Measurements from ENCODE around the gene CSRNP3.

The CSRNP3 gene

DNA sequence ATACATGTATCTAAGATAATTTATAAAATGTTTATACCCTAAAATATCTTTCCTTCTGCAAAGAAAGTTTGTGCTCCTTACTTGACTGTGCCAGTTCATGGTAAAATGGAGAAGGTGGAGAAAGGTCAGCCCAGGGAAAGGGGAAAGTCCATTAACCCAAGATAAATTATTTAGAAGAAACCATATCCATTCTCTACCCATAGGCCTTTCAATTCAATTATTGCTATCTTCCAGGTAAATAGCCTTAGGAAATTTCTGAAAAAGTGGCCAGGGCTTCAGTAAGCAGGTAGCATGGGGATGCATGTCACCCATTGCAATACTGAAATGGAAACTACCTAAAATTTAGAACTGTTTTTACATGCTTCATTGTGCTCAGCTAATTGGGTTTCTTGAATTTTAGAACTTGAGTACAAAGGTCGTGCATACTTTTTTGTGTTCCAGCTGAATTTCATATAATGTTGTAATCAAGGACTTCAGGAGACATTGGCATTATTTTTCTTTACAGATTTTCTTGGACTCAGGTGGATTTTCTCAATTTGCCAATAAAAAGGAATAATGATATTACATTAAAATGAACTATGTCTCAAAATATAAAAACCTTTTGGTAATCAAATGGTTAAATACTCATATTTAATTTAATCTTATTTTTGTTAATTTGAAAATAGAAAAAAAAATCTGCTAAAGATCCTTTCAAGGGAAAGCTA, 124.9 kb downstream of the CSRNP3 start:
- DNase-seq: no peak

DNA sequence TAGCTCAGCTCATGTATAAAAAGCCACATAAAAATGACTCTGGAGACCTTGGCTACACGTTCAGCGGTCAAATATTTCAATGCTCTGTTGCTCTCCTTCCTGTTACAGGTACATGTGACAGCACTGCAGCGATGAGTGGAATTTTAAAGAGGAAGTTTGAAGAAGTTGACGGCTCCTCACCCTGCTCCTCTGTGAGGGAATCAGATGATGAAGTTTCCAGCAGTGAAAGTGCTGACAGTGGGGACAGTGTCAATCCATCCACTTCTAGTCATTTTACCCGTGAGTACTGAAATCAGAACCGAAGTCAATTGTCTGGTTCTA, 125.4 kb downstream of the CSRNP3 start:
- no peak for DNase-seq

DNA sequence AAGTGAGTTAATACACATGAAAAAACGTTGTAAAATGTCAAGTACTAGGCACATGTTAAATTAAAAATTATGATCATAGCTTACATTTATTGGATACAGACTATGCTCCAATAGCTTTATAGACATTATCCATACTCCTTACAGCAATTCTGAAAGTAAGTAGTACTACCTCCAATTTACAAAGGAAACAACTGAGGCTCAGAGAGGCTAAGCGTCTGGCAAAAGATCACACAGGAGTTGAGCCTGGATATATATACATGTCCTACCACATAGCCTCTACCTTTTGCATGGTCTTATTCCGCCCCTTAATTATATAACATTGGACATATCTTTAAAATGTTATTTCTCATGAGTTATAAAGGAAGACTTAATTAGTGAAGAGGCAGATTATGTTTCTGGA, 127.3 kb downstream of the CSRNP3 start:
- no peak for DNase-seq

DNA sequence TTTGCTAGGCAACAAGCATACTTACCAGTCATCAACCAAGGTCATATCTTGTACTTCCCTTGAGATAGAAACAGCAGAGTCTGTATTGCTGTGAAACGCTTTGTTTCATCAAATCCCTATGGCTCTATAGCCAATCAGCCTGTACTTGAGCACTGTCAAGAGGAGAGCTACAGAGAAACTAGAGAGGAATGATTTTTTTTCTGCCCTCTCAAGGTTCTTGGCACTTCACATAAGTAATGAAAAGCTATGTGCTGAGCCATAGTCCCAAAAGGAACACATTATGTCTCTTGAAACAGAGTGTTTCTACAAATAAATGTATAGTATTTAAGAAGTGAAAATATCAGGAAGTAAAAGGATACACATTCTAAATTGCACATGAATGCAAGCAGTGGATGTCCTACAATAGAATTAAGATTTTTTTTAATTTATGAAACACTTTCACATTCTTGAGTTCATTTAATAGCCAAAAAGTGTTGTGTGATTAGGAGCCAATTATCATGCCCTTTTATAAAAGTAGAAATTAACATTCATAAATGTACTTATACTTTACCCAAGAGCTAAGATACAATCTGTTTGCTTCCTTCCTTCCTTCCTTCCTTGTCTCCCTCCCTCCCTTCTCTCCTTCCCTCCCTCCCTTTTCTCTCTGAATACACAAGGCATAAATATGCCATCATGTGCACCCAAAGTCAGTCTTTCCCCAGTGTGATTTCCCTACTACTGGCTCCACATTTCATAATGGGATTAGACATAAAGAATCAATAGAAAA, 131.8 kb downstream of the CSRNP3 start:
- no peak for DNase-seq

DNA sequence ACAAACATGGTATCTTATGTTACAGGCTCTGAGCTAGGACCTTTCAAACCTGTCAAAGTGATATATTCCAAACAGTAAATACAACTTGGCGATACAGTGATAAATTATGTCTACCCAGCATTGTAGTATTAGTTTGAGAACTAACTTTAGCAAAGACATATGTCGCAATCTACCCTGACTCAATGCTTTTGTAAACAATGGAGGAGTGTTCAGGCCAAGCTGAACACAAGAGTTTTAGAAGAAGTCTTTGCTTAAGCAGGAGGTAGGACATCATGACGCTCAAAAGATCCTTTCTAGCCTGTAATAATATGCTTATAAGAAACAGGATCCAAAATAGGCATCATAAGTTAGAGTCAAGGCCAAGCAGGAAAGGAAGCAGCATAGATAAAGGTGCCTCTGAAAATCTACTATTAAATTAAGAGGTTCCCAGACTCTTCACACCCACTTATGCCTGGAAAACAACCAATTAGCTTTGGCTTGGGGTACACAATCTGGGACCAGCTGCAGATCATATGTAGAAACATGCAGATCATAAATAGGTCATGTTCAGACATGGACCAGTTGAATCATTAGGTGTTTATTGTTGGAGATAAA, 132.5 kb downstream of the CSRNP3 start:
- DNase-seq: no peak

DNA sequence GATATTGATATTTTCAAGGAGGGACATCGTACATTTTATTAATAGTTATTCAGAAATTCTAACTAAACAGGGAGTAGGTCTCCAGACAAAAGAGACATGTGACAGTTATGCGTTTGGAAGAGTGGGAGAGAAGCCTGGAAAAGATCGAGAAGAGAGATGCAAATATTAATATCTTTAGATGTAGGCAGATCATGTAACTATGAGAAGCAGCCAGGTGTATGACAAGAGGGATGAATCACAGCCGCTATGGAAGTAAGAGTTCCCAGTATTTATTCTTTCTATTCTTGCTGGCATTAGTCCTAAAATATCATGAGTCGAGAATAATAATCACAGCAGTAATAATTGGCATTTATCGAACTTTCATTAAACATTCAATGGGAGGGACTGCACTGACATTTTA, 140.2 kb downstream of the CSRNP3 start:
- DNase-seq: no peak

DNA sequence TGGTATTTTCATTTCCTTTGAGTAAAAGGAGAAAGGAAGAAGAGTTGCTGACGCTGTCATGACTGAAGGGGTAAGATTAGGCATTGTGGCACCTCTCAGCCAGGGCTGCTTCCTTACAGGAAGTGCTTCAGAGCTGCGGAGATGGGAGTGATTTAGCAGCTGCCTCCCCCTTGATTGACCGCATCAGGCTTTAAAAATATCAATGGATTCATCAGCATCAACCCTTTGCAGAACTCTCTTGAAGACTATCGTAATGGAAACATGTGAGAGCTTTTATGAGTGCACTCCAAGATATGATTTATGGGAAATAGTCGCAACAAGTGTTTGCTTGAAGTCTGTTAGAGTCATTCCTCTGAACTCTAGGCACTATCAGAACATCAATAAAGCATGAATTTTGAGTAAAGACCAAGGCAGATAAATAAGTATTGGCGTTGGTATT, 141.1 kb downstream of the CSRNP3 start:
- DNase-seq: no peak

DNA sequence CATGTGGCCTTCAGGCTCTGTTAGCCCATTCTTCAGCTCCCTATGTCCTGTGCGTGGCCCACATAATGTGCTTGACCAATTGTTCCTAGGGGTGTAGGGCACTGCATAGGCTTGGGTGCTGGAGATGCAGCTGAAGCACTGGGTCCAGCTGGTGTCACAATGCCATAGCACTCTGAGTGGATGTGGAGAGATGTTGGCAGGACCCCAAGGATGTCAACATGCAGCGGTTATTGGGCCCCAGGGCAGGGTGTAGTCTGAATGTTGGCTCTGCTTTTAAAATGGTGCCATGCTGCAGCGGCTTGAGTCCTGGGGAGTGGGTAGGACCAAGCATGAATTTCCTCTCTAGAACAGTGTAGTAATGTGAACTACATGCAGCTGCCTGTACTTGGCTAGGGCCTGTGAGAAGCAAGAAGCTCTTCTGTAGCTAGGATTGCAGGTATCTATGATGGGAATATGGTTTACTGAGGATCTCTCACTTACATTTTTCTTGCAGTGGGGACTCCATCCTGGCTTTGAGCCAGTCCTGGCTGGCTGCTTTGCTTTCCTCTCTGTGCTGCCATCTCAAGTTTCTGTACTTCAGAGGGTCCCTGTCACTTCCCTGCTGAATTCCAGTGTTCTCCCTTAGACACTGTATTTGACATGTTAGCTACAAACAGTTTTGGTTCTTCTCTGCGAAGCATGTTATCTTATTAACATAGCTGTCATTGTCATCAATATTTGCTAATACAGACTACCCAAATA, 148.4 kb downstream of the CSRNP3 start:
- DNase-seq: no peak

DNA sequence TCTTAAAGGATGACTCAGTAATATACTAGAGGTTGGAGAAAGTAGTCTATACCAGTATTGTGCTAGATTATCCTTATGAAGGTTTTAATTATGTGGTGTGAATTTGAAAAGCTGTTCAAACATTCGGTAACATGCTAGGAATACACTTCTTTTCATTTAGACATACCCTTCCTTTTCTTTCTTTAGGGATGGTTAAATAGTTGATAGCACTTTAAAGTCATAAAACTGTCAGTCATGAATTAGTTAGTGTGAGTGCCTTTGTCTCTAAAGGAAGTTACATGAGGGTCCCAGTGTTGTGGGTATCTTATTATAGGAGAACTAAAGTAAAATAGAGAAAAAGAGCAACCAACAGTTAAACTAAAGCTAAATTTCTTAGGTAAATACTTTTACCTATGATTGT, 149.3 kb downstream of the CSRNP3 start:
- no peak for DNase-seq

DNA sequence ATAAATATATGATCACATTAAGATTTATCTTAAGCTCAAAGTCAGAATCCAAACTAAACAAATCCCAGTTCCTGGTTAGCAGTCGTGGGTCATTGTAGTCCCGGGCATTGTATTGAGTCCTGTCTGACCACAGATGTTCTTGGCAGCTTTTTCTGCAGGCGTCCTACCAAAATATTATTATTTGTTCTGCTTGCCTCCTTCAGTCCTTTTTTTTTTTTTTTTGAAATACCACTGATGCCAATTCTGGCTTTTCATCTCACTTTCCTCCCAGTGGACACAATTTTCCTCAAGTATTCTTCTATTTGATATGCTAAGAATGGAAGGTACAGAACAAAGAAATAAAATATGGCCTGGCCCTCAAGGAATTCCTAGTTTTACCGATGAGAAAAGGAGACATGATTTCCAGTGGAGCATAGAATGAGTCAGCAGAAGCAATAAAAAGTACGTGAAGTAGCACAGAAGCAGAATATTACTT, 151.6 kb downstream of the CSRNP3 start:
- no peak for DNase-seq

DNA sequence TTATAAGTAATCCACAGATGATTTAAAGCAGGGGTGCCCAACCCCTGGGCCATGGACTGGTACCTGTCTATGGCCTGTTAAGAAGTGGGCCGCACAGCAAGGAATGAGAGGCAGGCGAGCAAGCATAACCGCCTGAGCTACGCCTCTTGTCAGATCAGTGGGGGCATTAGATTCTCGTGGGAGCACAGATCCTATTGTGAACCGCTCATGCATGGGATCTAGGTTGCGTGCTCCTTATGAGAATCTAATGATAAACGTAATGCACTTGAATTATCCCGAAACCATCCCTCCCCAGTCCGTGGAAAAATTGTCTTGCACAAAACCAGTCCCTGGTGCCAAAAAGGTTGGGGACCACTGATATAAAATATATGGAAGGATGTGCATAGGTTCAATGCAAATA, 153.7 kb downstream of the CSRNP3 start:
- no peak for DNase-seq

DNA sequence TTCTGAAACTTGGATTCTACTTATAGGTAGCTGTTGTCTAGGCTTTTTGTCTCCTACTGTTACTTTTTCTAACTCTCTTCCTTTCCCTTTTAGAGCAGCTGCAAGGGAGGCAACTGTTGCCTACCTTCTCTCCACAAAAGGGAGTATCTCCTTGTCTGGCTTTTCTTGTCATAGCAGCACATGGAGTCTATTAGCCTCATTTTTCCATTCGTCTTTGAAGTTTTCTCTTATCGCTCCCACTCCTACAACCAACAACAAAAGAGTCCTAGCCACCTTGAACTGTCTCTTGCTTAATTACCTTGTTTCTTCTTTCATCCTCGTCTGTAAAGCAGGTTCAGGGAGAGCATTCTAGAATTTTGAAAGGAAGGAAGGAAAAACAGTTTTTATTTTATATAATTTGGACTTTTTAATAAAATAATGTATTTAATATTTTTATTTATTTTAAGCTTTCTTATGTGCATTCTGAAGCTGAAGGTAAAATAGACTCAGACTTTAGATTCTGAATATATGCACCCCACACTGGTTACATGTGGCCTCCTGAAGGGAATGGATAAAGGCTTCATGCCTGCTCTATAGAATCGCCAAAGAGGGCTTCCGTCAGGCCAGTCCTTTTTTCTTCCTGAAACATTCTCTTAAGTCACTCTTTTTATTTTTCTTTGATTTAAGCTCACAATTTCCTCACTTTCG, 154.4 kb downstream of the CSRNP3 start:
- DNase-seq: no peak

DNA sequence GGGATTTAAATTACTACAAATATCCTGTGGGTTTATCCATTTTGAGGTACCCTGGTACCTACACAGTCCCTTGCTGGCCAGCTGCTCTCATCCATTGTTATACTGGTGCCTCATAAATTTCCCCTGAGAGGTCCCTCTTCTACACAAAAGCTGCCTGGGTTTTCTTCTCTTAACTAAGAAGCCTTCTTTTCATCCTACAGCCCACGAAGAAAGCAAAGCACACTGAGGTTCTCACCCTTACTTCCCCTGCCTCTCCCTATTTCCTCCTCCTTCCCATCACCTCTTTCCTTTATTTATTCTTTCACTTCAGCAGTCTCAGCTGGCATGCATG, 154.9 kb downstream of the CSRNP3 start:
- no peak for DNase-seq

DNA sequence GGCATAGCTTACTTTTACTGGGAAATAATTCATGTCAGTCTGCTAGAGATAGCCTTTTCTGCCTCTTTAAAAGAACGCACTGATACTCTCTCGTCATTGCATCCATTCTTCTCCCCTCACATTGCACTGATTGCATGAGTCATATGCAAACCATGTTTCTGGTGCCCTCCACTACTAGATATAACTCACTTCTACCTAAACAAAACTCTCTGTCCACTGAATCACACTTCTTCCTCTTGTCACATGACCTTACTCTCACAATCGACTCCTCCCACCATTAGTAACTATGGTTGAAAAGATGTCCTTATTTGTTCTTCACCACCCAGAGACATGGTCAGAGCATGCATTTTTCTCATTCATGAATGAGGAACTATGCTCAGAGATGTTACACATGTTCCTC, 158.0 kb downstream of the CSRNP3 start:
- no peak for DNase-seq

DNA sequence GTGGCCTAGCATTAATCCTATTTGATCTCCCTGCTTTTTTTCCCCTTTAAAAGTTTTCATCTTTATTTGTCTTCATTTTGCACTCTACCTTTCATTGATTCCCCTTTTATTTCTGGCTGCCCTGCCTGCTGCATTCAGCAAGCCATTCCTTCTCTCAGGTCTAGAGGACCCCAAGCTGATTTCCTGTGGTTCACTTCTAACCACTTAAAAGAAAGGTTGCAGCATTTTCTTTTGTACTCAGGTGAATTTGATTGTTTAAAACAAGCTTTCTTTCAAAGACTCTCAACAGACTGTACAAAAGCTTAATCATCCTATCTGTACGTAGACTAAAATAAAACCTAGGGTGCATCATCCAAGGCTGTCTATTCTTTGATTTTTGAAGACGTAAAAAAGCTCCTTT, 160.3 kb downstream of the CSRNP3 start:
- DNase-seq: no peak

DNA sequence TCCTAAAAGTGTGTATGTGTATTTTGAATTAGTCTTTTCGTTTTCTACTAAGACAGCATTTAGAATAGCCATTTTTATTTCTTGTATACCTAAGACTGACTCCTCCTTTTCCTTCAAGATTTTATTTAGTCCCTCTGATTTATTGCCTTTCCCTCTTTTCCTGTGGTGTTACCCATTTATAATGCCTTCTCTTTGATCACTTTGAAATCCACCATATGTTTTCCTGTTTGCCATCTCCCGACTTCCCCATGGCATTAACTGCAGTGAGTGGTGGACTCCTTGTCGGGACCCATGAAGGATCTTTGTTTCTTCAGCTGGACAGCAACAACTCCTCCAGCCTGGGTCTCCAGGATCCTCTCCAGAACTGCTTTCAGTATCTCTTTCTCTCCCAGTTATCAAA, 160.7 kb downstream of the CSRNP3 start:
- no peak for DNase-seq

DNA sequence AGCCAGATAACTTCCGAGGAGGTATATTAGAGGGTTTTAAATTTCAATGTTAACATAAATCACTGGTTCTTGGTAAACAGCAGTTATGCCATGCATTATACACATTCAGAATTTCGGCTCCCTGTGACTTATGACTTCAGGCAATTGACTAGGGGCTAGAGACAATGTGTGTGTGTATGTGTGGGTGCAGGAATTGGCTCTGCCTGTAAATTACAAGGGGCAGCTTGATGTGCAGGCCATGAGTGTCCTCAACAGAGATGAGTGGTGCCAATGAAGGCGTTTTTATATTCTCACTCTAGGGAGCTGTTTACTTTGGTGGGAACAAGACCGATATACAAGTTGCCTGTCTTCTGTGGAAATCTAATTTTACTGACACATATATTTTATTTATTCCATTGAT, 161.6 kb downstream of the CSRNP3 start:
- DNase-seq: no peak

DNA sequence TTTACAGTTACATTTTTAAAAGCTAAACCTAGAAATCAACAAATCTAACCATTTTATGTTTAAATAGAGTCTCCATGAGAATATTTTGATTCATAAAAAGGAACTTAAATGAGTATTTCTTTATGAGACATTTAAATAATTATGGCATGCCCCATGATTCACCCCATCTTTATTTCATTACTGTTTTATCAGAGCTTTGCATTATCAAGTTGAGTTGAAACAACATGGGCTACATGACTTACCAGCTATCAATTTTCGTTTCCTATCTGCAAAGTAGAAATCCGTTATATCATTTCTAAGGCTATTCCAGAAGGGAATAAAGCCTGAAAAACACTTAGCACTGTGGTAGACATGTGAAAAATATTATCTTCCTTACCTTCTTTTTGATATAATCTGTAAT, 163.1 kb downstream of the CSRNP3 start:
- no peak for DNase-seq

DNA sequence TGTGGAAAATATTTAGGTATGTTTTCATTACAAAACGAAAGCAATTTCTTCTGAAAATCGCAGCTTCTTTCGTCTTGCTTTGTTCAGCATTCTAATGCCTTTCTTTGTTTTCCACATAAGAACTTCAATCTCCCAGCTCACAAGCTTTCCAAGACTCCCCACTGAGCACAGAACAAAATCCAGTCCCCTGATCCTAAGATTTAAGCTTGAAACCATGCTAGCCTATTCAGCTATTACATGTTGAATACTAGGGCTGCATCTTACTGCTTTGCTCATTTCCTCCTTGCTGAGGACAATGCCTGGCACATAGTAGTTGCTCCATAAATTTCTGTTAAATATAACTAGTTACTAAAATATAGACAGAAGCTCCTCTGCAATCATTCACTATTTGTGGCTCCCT, 163.9 kb downstream of the CSRNP3 start:
- no peak for DNase-seq

DNA sequence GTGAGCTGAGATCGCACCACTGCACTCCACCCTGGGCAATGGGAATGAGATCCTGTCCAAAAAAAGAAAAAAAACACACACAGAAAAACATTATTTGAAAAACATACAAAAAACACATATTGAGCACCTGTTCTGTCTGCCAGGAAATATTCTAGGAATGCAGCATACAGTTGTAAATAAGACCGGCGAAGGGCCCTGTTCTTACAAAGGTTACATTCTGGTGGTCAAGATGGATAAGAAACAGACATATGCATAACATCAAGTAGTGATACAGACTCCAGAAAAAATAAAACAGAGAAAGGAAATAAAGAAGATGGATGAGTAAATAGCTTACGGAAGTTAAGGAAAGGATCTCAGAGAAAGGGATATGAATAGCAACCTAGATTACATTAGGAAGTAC, 164.8 kb downstream of the CSRNP3 start:
- no peak for DNase-seq

DNA sequence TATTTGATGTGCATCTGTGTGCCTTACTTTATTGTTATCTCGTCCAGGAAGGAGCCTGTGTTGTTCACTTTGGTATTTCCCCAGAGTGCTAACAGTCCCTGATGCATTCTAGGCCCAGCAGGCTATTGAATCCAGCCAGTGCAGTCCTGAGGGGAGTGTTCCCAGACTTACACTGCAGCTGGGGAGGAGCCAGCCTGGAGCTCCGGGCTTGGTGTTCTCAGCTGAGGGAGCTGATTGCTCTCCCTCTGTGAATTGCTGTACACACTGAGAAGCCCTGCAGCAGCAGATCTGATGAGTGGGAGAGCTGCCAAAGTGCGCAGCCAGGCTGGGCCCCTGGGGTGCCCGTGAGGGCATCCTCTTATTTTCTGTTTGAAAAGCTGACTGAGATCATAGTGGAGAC, 165.4 kb downstream of the CSRNP3 start:
- no peak for DNase-seq

DNA sequence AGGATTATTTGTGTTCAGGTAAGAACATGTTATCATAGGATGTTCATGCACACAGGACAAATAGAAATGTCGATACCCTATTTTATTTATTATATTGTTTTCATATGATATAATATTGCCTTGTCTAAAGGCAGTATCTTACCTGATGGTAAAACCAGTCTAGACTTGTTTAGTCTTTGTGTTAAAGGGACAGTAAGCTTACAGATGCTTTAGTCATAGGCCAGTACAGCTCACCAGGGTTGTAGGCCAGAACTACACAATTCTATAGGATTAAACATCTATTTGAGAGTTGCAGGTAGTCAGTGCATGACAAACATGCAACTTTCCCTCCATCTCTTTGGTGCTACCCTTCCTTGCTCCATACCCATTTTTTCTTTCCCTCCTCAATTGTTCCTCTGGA, 166.0 kb downstream of the CSRNP3 start:
- no peak for DNase-seq

DNA sequence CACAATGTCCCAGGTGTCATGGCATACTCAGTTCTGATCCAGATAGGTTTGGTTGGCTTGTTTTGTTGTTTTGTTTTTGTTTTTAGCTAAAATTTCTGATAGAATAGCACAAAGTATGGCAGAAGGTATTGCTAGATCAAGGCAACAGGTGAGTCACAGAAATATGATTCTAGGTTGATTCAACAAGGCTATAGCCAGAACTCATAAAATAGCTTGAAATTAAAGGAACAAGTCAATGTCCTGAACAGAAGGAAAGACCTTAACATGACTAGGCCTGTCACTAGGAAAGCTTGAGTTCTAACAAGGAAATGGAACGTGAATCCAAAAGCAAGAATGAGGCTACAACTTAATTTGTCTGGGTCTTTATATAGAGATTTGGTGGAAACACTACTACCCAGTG, 167.5 kb downstream of the CSRNP3 start:
- DNase-seq: no peak
